ENCODE results near the gene PSD2.
A peak's percentile ranks its signal among the peaks of the same experiment; 100 is the strongest.

The PSD2 gene

GRCh38 chr5:139763280-139763929, 32.2 kb upstream of the PSD2 start:
- DNase-seq (ENCODE audit: low spot score), result no peak

GRCh38 chr5:139763930-139764791, 31.4 kb upstream of the PSD2 start:
- DNase-seq (ENCODE audit: low spot score), result no peak

- DNase-seq (ENCODE audit: low spot score), result no peak
Measured at GRCh38 chr5:139764886-139765408, 30.7 kb upstream of the PSD2 start.

- DNase-seq (ENCODE audit: low spot score), result peak; percentile 83
Measured at GRCh38 chr5:139765409-139766217, 30.0 kb upstream of the PSD2 start.

GRCh38 chr5:139767960-139768359, 27.6 kb upstream of the PSD2 start:
- DNase-seq (ENCODE audit: low spot score), result no peak

- no peak for DNase-seq (ENCODE audit: low spot score)
Measured at GRCh38 chr5:139768807-139769465, 26.7 kb upstream of the PSD2 start.

- no peak for DNase-seq (ENCODE audit: low spot score)
Measured at GRCh38 chr5:139769477-139769876, 26.1 kb upstream of the PSD2 start.

GRCh38 chr5:139770722-139771121, 24.9 kb upstream of the PSD2 start:
- DNase-seq (ENCODE audit: low spot score), result no peak

- DNase-seq (ENCODE audit: low spot score), result no peak
Measured at GRCh38 chr5:139772089-139772791, 23.4 kb upstream of the PSD2 start.

GRCh38 chr5:139772927-139773690, 22.5 kb upstream of the PSD2 start:
- no peak for DNase-seq (ENCODE audit: low spot score)

- peak; percentile 60 for DNase-seq (ENCODE audit: low spot score)
Measured at GRCh38 chr5:139774980-139775661, 20.5 kb upstream of the PSD2 start.

GRCh38 chr5:139775872-139776271, 19.7 kb upstream of the PSD2 start:
- DNase-seq (ENCODE audit: low spot score), result no peak

- no peak for DNase-seq (ENCODE audit: low spot score)
Measured at GRCh38 chr5:139776861-139777260, 18.7 kb upstream of the PSD2 start.

GRCh38 chr5:139783436-139783965, 12.1 kb upstream of the PSD2 start:
- DNase-seq (ENCODE audit: low spot score), result no peak

- DNase-seq (ENCODE audit: low spot score), result no peak
Measured at GRCh38 chr5:139784488-139784887, 11.1 kb upstream of the PSD2 start.

- DNase-seq (ENCODE audit: low spot score), result no peak
Measured at GRCh38 chr5:139787257-139787567, 8.4 kb upstream of the PSD2 start.

- peak; percentile 71 for DNase-seq (ENCODE audit: low spot score)
Measured at GRCh38 chr5:139787568-139788293, 7.9 kb upstream of the PSD2 start.

- DNase-seq (ENCODE audit: low spot score), result no peak
Measured at GRCh38 chr5:139788294-139788910, 7.2 kb upstream of the PSD2 start.

Data from hematopoietic multipotent progenitor cell treated with erythropoietin and hydrocortisone succinate and interleukin-3 and kit ligand, for 17 days (in vitro differentiated cells).